ENCODE data around the gene HRH3.

DNA sequence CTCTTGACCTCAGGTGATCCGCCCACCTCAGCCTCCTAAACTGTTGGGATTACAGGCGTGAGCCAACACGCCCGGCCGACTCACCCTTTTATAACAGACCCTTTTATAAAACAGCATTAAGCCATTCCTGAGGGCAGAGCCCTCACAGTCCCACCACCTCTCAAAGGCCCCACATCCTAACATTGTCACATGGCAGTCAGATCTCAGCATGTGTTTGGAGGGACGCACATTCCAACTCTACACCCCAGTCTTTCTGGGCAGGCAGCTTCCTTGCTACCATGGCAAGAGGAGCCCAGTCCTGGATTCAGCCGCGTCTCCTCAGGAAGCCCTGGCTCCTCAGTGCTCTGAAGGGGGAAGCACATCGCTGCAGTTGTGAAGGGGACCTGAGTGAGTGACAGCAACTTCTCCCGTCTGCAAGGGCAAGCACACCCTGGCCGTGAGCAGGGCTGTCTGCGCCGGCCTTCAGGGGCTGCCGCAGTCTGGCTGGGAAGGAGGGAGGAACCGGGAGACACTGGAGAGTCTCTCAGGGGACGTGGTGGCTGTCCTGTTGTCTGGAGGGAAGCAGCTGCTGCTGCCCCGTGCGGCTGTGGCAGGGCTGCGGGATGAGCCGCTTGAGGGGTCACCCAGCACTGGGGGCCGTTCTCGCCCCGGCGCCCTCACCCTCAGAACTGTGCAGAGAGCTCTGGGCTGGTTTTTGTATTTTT lies 34.1 kb upstream of the HRH3 start:
- TF ChIP-seq, protein P1, sequence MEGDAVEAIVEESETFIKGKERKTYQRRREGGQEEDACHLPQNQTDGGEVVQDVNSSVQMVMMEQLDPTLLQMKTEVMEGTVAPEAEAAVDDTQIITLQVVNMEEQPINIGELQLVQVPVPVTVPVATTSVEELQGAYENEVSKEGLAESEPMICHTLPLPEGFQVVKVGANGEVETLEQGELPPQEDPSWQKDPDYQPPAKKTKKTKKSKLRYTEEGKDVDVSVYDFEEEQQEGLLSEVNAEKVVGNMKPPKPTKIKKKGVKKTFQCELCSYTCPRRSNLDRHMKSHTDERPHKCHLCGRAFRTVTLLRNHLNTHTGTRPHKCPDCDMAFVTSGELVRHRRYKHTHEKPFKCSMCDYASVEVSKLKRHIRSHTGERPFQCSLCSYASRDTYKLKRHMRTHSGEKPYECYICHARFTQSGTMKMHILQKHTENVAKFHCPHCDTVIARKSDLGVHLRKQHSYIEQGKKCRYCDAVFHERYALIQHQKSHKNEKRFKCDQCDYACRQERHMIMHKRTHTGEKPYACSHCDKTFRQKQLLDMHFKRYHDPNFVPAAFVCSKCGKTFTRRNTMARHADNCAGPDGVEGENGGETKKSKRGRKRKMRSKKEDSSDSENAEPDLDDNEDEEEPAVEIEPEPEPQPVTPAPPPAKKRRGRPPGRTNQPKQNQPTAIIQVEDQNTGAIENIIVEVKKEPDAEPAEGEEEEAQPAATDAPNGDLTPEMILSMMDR (IDR thresholded peaks at IDR 0.05; ENCODE audit: insufficient read depth, low read length, poor library complexity, severe bottlenecking): no peak
- no peak for TF ChIP-seq EZH2phosphoT487 (conservative IDR thresholded peaks at IDR 0.05; ENCODE audit: low read length)

Data from SU-DHL-6 (cell line).